ENCODE data around the gene SMARCC2. TPM values are rescaled to one million over a fixed set of nuclear protein-coding genes. Genes with fewer than 3 reads are reported as not detected.

The SMARCC2 gene
- total and polyA plus RNA-seq, 9 of the 15 experiments (the other 6 are each of a cell fraction or from before 2014, with no cell fraction given) = 11.9 to 86.0 (median 36.6) TPM

DNA sequence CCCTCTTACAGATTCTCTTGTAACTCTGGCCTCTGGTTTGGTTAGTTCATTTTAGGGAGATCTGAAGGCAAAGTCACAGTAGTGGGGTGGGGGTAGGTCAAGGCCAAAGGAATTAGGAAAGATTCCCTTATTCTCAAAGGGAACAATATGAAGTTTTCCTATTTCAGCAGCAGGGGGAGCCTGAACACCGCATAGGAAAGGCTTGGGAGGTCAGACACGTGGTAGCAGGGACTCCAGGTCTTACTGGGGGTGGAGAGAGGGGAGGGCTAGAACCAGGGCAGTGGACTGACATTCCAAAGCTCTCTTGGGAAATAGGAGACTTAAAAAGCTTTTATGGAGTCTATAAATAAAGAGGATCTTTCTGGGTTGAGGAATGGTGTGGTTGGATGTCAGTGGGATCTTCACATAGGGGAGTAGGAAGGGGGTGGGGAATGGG lies 69.9 kb downstream of the SMARCC2 start (continued):
- TF ChIP-seq, protein P1, sequence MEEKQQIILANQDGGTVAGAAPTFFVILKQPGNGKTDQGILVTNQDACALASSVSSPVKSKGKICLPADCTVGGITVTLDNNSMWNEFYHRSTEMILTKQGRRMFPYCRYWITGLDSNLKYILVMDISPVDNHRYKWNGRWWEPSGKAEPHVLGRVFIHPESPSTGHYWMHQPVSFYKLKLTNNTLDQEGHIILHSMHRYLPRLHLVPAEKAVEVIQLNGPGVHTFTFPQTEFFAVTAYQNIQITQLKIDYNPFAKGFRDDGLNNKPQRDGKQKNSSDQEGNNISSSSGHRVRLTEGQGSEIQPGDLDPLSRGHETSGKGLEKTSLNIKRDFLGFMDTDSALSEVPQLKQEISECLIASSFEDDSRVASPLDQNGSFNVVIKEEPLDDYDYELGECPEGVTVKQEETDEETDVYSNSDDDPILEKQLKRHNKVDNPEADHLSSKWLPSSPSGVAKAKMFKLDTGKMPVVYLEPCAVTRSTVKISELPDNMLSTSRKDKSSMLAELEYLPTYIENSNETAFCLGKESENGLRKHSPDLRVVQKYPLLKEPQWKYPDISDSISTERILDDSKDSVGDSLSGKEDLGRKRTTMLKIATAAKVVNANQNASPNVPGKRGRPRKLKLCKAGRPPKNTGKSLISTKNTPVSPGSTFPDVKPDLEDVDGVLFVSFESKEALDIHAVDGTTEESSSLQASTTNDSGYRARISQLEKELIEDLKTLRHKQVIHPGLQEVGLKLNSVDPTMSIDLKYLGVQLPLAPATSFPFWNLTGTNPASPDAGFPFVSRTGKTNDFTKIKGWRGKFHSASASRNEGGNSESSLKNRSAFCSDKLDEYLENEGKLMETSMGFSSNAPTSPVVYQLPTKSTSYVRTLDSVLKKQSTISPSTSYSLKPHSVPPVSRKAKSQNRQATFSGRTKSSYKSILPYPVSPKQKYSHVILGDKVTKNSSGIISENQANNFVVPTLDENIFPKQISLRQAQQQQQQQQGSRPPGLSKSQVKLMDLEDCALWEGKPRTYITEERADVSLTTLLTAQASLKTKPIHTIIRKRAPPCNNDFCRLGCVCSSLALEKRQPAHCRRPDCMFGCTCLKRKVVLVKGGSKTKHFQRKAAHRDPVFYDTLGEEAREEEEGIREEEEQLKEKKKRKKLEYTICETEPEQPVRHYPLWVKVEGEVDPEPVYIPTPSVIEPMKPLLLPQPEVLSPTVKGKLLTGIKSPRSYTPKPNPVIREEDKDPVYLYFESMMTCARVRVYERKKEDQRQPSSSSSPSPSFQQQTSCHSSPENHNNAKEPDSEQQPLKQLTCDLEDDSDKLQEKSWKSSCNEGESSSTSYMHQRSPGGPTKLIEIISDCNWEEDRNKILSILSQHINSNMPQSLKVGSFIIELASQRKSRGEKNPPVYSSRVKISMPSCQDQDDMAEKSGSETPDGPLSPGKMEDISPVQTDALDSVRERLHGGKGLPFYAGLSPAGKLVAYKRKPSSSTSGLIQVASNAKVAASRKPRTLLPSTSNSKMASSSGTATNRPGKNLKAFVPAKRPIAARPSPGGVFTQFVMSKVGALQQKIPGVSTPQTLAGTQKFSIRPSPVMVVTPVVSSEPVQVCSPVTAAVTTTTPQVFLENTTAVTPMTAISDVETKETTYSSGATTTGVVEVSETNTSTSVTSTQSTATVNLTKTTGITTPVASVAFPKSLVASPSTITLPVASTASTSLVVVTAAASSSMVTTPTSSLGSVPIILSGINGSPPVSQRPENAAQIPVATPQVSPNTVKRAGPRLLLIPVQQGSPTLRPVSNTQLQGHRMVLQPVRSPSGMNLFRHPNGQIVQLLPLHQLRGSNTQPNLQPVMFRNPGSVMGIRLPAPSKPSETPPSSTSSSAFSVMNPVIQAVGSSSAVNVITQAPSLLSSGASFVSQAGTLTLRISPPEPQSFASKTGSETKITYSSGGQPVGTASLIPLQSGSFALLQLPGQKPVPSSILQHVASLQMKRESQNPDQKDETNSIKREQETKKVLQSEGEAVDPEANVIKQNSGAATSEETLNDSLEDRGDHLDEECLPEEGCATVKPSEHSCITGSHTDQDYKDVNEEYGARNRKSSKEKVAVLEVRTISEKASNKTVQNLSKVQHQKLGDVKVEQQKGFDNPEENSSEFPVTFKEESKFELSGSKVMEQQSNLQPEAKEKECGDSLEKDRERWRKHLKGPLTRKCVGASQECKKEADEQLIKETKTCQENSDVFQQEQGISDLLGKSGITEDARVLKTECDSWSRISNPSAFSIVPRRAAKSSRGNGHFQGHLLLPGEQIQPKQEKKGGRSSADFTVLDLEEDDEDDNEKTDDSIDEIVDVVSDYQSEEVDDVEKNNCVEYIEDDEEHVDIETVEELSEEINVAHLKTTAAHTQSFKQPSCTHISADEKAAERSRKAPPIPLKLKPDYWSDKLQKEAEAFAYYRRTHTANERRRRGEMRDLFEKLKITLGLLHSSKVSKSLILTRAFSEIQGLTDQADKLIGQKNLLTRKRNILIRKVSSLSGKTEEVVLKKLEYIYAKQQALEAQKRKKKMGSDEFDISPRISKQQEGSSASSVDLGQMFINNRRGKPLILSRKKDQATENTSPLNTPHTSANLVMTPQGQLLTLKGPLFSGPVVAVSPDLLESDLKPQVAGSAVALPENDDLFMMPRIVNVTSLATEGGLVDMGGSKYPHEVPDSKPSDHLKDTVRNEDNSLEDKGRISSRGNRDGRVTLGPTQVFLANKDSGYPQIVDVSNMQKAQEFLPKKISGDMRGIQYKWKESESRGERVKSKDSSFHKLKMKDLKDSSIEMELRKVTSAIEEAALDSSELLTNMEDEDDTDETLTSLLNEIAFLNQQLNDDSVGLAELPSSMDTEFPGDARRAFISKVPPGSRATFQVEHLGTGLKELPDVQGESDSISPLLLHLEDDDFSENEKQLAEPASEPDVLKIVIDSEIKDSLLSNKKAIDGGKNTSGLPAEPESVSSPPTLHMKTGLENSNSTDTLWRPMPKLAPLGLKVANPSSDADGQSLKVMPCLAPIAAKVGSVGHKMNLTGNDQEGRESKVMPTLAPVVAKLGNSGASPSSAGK (IDR thresholded peaks at IDR 0.05) = peak; percentile 57; the same call in 1 of the 2 replicates

All from K562 (cell line).